ENCODE results near the gene IL13RA1. TPM values are rescaled to one million over a fixed set of nuclear protein-coding genes. Genes with fewer than 3 reads are reported as not detected.

IL13RA1 gene
- total and polyA plus RNA-seq, 2 experiments from 2014 or later: 2.7 to 6.6 TPM

GRCh38 chrX:118729042-118729652 is 1.7 kb downstream of the IL13RA1 start:
- Mint-ChIP-seq H3K27me3 (ENCODE audit: insufficient read depth, low read depth, poor library complexity) (peaks cover 22% of the 10 kb centered on the region), H3K4me3 (peak overlapping the region; percentile 27; the same call in 1 of the 3 replicates), H3K9me3 (peaks cover 3% of the 10 kb centered on the region; the same call in 1 of the 3 replicates), H3K27ac (no peak overlapping the region), H3K36me3 (ENCODE audit: low read depth) (peaks cover 4% of the 10 kb centered on the region), H3K4me1 (peaks cover 42% of the 10 kb centered on the region)
- no peak overlapping the region for H3K4me3 ChIP-seq
- no peaks in the 10 kb centered on the region for H3K79me2 ChIP-seq (replicated peaks; ENCODE audit: insufficient read depth)
- no peak overlapping the region for H3K27ac ChIP-seq (ENCODE audit: low read depth)
- no peaks in the 10 kb centered on the region for H3F3A ChIP-seq (replicated peaks; ENCODE audit: low read depth)
- no peaks in the 10 kb centered on the region for H4K20me1 ChIP-seq (replicated peaks; ENCODE audit: insufficient read depth)
- no peak for TF ChIP-seq STAT1 (IDR thresholded peaks at IDR 0.05; ENCODE audit: unreplicated experiment)
- TF ChIP-seq EZH2phosphoT487 (IDR thresholded peaks at IDR 0.05; ENCODE audit: unreplicated experiment): no peak
- no peak for TF ChIP-seq ZNF462 (CRISPR knock-in tag; IDR thresholded peaks at IDR 0.05)
- no peaks in the 10 kb centered on the region for H3K9me2 ChIP-seq (ENCODE audit: insufficient read depth)
- no peak overlapping the region for H3K4me2 ChIP-seq
- ATAC-seq (no peak), DNase-seq (ENCODE audit: low spot score) (no peak)
- no peak overlapping the region for H2AFZ ChIP-seq
- peaks cover 14% of the 10 kb centered on the region; the same call in 1 of the 2 replicates for H3K4me1 ChIP-seq (ENCODE audit: insufficient read depth)
- H3K27me3 ChIP-seq (ENCODE audit: insufficient read depth): peaks cover 20% of the 10 kb centered on the region
- no peaks in the 10 kb centered on the region for H3K36me3 ChIP-seq (ENCODE audit: insufficient read depth)

DNA sequence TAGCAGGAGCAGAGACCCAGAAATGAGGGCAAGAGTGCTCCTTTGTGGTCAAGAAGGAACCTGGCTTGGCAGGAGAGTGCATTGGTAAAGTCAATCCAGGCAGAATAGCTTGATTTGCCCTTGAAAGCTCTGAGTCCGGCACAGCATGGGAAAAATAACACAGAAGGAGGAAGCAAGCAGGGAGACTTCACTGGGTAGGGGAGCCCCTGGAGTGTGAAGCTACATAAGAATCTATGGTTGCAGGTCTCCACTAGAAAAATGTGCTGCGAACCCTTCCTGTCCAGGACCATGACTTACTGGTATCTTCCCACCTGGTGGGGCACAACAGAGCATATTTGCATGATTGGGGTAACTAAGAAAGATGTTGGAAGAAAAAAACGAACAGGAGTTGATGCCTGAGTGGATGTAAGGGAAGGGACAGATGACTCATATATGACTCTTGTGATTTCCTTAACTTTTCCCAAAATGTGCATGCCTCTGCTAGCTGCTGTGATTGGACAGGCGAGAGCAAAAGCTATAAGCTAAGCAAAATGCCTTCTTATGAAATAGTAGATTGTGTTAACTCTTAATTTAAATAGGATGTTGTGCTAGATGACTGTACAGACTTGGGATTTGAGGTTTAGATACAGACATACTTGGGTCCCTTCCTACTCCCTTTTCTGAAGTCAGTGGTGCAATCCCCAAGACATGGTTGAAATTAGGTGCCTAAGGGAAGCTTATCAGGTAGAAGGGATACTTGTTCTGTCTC is 3.3 kb downstream of the IL13RA1 start:
- Mint-ChIP-seq H3K27ac (no peak overlapping the region), H3K9me3 (peaks cover 3% of the 10 kb centered on the region; the same call in 1 of the 3 replicates), H3K4me1 (peaks cover 30% of the 10 kb centered on the region), H3K36me3 (ENCODE audit: low read depth) (peaks cover 4% of the 10 kb centered on the region), H3K4me3 (0 out of 3 replicates have a peak overlapping the region, but pooled peaks have one; percentile 15), H3K27me3 (ENCODE audit: insufficient read depth, low read depth, poor library complexity) (peaks cover 22% of the 10 kb centered on the region)
- peak; percentile 19 for ATAC-seq
- 0 out of 2 replicates have a peak overlapping the region, but pooled peaks have one; percentile 32 for H3K4me2 ChIP-seq
- H2AFZ ChIP-seq: no peak overlapping the region
- no peak for DNase-seq (ENCODE audit: low spot score)
- peaks cover 20% of the 10 kb centered on the region for H3K27me3 ChIP-seq (ENCODE audit: insufficient read depth)
- H3K9me2 ChIP-seq (ENCODE audit: insufficient read depth): no peaks in the 10 kb centered on the region
- no peaks in the 10 kb centered on the region for H4K20me1 ChIP-seq (replicated peaks; ENCODE audit: insufficient read depth)
- H3K4me3 ChIP-seq: no peak overlapping the region
- H3K27ac ChIP-seq (ENCODE audit: low read depth): no peak overlapping the region
- H3K4me1 ChIP-seq (ENCODE audit: insufficient read depth): peaks cover 14% of the 10 kb centered on the region; the same call in 1 of the 2 replicates
- no peaks in the 10 kb centered on the region for H3K36me3 ChIP-seq (ENCODE audit: insufficient read depth)
- no peaks in the 10 kb centered on the region for H3K79me2 ChIP-seq (replicated peaks; ENCODE audit: insufficient read depth)
- no peaks in the 10 kb centered on the region for H3F3A ChIP-seq (replicated peaks; ENCODE audit: low read depth)
- no peak for TF ChIP-seq NANOG (IDR thresholded peaks at IDR 0.05; ENCODE audit: borderline replicate concordance)
- TF ChIP-seq JUNB (IDR thresholded peaks at IDR 0.05; ENCODE audit: unreplicated experiment): no peak
- TF ChIP-seq, protein P1, sequence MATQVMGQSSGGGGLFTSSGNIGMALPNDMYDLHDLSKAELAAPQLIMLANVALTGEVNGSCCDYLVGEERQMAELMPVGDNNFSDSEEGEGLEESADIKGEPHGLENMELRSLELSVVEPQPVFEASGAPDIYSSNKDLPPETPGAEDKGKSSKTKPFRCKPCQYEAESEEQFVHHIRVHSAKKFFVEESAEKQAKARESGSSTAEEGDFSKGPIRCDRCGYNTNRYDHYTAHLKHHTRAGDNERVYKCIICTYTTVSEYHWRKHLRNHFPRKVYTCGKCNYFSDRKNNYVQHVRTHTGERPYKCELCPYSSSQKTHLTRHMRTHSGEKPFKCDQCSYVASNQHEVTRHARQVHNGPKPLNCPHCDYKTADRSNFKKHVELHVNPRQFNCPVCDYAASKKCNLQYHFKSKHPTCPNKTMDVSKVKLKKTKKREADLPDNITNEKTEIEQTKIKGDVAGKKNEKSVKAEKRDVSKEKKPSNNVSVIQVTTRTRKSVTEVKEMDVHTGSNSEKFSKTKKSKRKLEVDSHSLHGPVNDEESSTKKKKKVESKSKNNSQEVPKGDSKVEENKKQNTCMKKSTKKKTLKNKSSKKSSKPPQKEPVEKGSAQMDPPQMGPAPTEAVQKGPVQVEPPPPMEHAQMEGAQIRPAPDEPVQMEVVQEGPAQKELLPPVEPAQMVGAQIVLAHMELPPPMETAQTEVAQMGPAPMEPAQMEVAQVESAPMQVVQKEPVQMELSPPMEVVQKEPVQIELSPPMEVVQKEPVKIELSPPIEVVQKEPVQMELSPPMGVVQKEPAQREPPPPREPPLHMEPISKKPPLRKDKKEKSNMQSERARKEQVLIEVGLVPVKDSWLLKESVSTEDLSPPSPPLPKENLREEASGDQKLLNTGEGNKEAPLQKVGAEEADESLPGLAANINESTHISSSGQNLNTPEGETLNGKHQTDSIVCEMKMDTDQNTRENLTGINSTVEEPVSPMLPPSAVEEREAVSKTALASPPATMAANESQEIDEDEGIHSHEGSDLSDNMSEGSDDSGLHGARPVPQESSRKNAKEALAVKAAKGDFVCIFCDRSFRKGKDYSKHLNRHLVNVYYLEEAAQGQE (IDR thresholded peaks at IDR 0.05; ENCODE audit: unreplicated experiment): no peak
- no peak for TF ChIP-seq STAT1 (IDR thresholded peaks at IDR 0.05; ENCODE audit: unreplicated experiment)
- no peak for TF ChIP-seq ZNF114 (CRISPR knock-in tag; IDR thresholded peaks at IDR 0.05)
- TF ChIP-seq ETS1 (IDR thresholded peaks at IDR 0.05): no peak
- no peak for TF ChIP-seq EZH2 (IDR thresholded peaks at IDR 0.05; ENCODE audit: low read depth, unreplicated experiment)

Data from GM23338 (cell line).